Skeletal muscle tissue (tissue), 4 donors: Measurements from ENCODE around the gene FLT4. TPM values are rescaled to one million over a fixed set of nuclear protein-coding genes. Genes with fewer than 3 reads are reported as not detected.
A peak's percentile ranks its signal among the peaks of the same experiment; 100 is the strongest.

Experiments
- H3K27ac ChIP-seq: one replicate; pipeline ENCODE4 v1.7.0; 2013; ENCODE audit warnings: mild to moderate bottlenecking, low read depth, low read length, inconsistent platforms
- H3K27me3 ChIP-seq, 3 donors: one replicate each; pipeline ENCODE4 v1.7.0; 2013; ENCODE audit warnings: low read length in 3 of 3; ENCODE audit not compliant: control insufficient read depth in 3 of 3, insufficient read depth in 3 of 3
- H3K36me3 ChIP-seq, 3 donors: one replicate each; pipeline ENCODE4 v1.7.0; 2013; ENCODE audit warnings: low read length in 3 of 3; ENCODE audit not compliant: control insufficient read depth in 3 of 3, insufficient read depth in 3 of 3
- H3K4me1 ChIP-seq, 3 donors: one replicate each; pipeline ENCODE4 v1.7.0; 2013; ENCODE audit warnings: low read length in 3 of 3, mild to moderate bottlenecking in 3 of 3; ENCODE audit not compliant: control insufficient read depth in 3 of 3, insufficient read depth in 3 of 3
- H3K4me3 ChIP-seq, 3 donors: one replicate each; pipeline ENCODE4 v1.7.0; 2013; ENCODE audit warnings: low read length in 3 of 3
- H3K9ac ChIP-seq, 3 donors: one replicate each; pipeline ENCODE4 v1.7.0; 2013; ENCODE audit warnings: low read length in 3 of 3, mild to moderate bottlenecking in 3 of 3, moderate library complexity in 2 of 3, low read depth in 1 of 3
- H3K9me3 ChIP-seq, 3 donors: one replicate each; pipeline ENCODE4 v1.7.0; 2013; ENCODE audit warnings: low read length in 3 of 3; ENCODE audit not compliant: control insufficient read depth in 3 of 3
- total RNA-seq: library from RNA; depleted of rRNA; stranded (reverse); fragments of >200 nt; gene quantifications from one replicate; pipeline ENCODE4 v1.2.3, GENCODE V29; 2014
- donor health status: Osteomylitis.

Gene FLT4
- total RNA-seq, 1 donor from 2014 or later: 8.4 TPM

DNA sequence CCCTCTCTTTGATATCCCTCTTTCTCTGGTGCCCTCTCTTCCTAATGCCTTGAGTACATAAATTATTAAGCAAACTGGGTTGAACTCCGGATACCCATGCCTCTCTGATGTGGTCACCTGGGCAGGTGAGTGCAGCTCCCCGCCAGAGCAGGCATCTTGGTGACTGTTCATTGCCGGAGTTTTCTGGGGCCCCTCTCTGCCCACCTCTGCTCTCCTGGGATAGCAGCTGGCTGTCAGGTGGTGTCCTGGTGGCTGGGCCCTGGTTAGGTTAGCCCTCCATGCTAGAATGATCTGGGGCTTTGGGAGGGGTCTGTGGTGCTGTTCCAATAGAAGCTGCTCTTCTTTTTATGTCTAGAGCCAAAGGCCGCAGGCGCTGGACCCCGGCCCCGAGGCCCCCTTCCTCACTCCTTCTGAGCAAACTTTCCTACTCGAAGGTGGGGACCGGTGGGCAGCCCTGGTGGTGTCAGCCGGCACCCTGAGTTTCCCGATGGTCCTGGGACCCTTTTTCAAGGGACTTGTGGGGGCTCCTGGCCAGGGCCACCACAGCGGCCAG is 53.2 kb downstream of the FLT4 start:
- Histone ChIP-seq H3K9ac (no peak overlapping the region), H3K4me1 (no peaks in the 10 kb centered on the region), H3K9me3 (no peaks in the 10 kb centered on the region), H3K4me3 (no peak overlapping the region), H3K27ac (no peak overlapping the region), H3K27me3 (peaks cover 7 to 28% (median 20%) of the 10 kb centered on the region in 3 donors), H3K36me3 (no peaks in the 10 kb centered on the region)

GRCh38 chr5:180595381-180596114 is 53.9 kb downstream of the FLT4 start:
- Histone ChIP-seq H3K4me3 (no peak overlapping the region), H3K36me3 (no peaks in the 10 kb centered on the region), H3K9me3 (no peaks in the 10 kb centered on the region), H3K27me3 (peaks cover 7 to 35% (median 25%) of the 10 kb centered on the region in 3 donors), H3K9ac (no peak overlapping the region), H3K27ac (no peak overlapping the region), H3K4me1 (peaks cover 0 to 5% (median 2%) of the 10 kb centered on the region in 3 donors)

- peaks cover 7 to 40% (median 29%) of the 10 kb centered on the region in 3 donors for H3K27me3 ChIP-seq
- H3K4me3 ChIP-seq: no peak overlapping the region
- peaks cover 0 to 7% (median 2%) of the 10 kb centered on the region in 3 donors for H3K4me1 ChIP-seq
- no peak overlapping the region for H3K9ac ChIP-seq
- no peaks in the 10 kb centered on the region for H3K9me3 ChIP-seq
- no peaks in the 10 kb centered on the region for H3K36me3 ChIP-seq
- no peak overlapping the region for H3K27ac ChIP-seq
These were observed 54.4 kb downstream of the FLT4 start for GRCh38 chr5:180595046-180595379.

- Histone ChIP-seq H3K36me3 (no peaks in the 10 kb centered on the region), H3K4me3 (no peak overlapping the region), H3K9me3 (no peaks in the 10 kb centered on the region), H3K27me3 (peaks cover 11 to 41% (median 33%) of the 10 kb centered on the region in 3 donors), H3K27ac (no peak overlapping the region), H3K9ac (no peak overlapping the region), H3K4me1 (peaks cover 0 to 7% (median 2%) of the 10 kb centered on the region in 3 donors)
These were observed 54.9 kb downstream of the FLT4 start for GRCh38 chr5:180594311-180595045.

- no peak overlapping the region for H3K27ac ChIP-seq
- no peaks in the 10 kb centered on the region for H3K36me3 ChIP-seq
- peaks cover 0 to 7% (median 2%) of the 10 kb centered on the region in 3 donors for H3K4me1 ChIP-seq
- no peaks in the 10 kb centered on the region for H3K9me3 ChIP-seq
- no peak overlapping the region for H3K4me3 ChIP-seq
- H3K9ac ChIP-seq: no peak overlapping the region
- peaks cover 16 to 41% (median 35%) of the 10 kb centered on the region in 3 donors for H3K27me3 ChIP-seq
These were observed 55.8 kb downstream of the FLT4 start for GRCh38 chr5:180593446-180594206.

DNA sequence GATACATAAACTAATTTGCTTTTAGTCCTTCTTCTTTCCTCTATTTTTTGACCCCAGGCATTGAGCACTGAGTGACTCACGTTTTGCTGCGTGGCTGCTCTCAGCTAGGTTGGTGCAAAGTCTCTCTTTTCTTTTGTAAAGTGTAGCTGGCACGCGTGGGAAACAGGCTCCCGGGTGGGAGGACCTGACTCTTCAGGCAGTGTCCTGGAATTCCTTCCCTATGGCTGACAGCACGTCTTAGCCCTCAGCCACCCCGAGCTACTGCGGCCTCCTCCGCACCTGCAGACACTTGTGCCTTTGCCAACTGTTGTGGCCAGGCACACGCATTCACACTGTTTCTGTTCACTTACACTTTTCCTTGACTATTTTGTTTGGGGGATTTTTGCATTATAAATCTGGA is 57.2 kb downstream of the FLT4 start:
- Histone ChIP-seq H3K27ac (no peak overlapping the region), H3K4me1 (peaks cover 0 to 7% (median 2%) of the 10 kb centered on the region in 3 donors), H3K9ac (no peak overlapping the region), H3K4me3 (no peak overlapping the region), H3K27me3 (peaks cover 19 to 44% (median 34%) of the 10 kb centered on the region in 3 donors), H3K36me3 (no peaks in the 10 kb centered on the region), H3K9me3 (peaks cover 0 to 2% (median 0%) of the 10 kb centered on the region in 3 donors)

DNA sequence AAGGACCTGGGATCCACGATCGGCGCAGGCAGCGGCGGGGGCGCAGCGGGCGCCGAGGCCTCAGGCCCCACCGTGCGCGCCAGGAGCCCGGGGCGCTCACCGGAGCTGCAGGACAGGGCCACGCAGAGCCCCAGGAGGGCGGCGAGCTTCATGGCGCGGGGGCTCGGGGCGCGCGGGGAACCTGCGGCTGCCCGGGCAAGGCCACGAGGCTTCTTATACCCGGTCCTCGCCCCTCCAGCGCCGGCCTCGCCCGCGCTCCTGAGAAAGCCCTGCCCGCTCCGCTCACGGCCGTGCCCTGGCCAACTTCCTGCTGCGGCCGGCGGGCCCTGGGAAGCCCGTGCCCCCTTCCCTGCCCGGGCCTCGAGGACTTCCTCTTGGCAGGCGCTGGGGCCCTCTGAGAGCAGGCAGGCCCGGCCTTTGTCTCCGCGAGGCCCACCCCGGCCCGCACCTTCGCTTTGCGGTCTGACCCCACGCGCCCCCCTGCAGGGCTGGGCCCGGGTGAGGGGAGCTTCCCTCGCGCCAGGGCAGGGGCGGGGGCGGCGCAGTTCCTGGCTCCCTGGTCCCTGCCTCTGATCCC is 58.0 kb downstream of the FLT4 start, which contains the start of gene SCGB3A1:
TSS of gene SCGB3A1 (minus strand) at position 189 of the 577 bp plus-strand sequence. CDS start at position 152, 37 bp downstream.
- peaks cover 19 to 44% (median 34%) of the 10 kb centered on the region in 3 donors for H3K27me3 ChIP-seq
- peak within 1 kb of the TSS in 1 of 3 donors; percentile 22 for H3K4me3 ChIP-seq
- H3K9ac ChIP-seq: no peak within 1 kb of the TSS
- no peaks in the 10 kb centered on the region for H3K36me3 ChIP-seq
- H3K4me1 ChIP-seq: peaks cover 0 to 7% (median 2%) of the 10 kb centered on the region in 3 donors
- H3K27ac ChIP-seq: no peak within 1 kb of the TSS
- peaks cover 0 to 2% (median 0%) of the 10 kb centered on the region in 3 donors for H3K9me3 ChIP-seq

- H3K9me3 ChIP-seq: peaks cover 0 to 2% (median 0%) of the 10 kb centered on the region in 3 donors
- no peak overlapping the region for H3K9ac ChIP-seq
- H3K4me1 ChIP-seq: peaks cover 0 to 7% (median 2%) of the 10 kb centered on the region in 3 donors
- peak overlapping the region in 1 of 3 donors; percentile 22 for H3K4me3 ChIP-seq
- H3K27me3 ChIP-seq: peaks cover 19 to 44% (median 34%) of the 10 kb centered on the region in 3 donors
- no peaks in the 10 kb centered on the region for H3K36me3 ChIP-seq
- H3K27ac ChIP-seq: no peak overlapping the region
These were observed 58.7 kb downstream of the FLT4 start for GRCh38 chr5:180590543-180591310.
